Measurements from ENCODE around the gene TRDN.

DNA sequence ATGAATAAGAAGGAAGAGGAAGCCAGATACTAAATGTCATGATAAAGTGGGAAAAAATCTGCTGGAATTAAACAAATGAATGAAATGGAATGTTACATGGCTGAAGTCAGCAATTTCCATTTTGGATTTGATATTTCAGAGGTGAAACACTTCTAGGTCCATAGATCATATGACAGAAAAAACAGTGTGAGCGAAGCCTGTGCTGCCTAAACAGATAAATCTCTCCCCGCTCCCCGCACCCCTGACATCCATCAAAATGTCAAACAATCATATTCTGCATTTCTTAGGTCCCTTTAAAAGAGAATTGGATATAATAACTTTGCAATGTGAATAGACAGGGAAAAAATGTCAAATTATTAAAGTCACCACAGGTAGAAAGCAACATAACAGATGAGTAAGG, 26.0 kb upstream of the TRDN start:
- TF ChIP-seq, protein P1, sequence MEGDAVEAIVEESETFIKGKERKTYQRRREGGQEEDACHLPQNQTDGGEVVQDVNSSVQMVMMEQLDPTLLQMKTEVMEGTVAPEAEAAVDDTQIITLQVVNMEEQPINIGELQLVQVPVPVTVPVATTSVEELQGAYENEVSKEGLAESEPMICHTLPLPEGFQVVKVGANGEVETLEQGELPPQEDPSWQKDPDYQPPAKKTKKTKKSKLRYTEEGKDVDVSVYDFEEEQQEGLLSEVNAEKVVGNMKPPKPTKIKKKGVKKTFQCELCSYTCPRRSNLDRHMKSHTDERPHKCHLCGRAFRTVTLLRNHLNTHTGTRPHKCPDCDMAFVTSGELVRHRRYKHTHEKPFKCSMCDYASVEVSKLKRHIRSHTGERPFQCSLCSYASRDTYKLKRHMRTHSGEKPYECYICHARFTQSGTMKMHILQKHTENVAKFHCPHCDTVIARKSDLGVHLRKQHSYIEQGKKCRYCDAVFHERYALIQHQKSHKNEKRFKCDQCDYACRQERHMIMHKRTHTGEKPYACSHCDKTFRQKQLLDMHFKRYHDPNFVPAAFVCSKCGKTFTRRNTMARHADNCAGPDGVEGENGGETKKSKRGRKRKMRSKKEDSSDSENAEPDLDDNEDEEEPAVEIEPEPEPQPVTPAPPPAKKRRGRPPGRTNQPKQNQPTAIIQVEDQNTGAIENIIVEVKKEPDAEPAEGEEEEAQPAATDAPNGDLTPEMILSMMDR (IDR thresholded peaks at IDR 0.05), result no peak
- TF ChIP-seq POLR2A (IDR thresholded peaks at IDR 0.05), result no peak

All from testis (tissue), 2 donors.